DND-41 (cell line): ENCODE results near the gene AHSA1.

Experiments used
- ATAC-seq: fragments of 200-7000 bp; cut with Tn5 transposase; 3 replicates; pipeline ENCODE4 v1.9.1; 2021; ENCODE audit warnings: low read depth; ENCODE audit not compliant: insufficient read depth
- DNase-seq: peaks from one replicate; pipeline ENCODE4 v3.0.0-alpha.2; 2020
- H2AFZ ChIP-seq: 2 replicates; pipeline ENCODE4 v1.6.0; 2012; ENCODE audit warnings: low read depth, low read length
- H3K27ac ChIP-seq: 2 replicates; pipeline ENCODE4 v1.5.1; 2012; ENCODE audit warnings: low read length, inconsistent platforms
- H3K27me3 ChIP-seq: fragments of 200-600 bp; sonication (generic); 2 replicates; pipeline ENCODE4 v1.6.0; 2012; ENCODE audit warnings: low read length, mild to moderate bottlenecking, inconsistent platforms; ENCODE audit not compliant: insufficient read depth, poor library complexity
- H3K36me3 ChIP-seq: 2 replicates; pipeline ENCODE4 v1.5.1; 2012; ENCODE audit warnings: low read length, inconsistent platforms; ENCODE audit not compliant: insufficient read depth
- H3K4me1 ChIP-seq: 2 replicates; pipeline ENCODE4 v1.5.1; 2012; ENCODE audit warnings: mild to moderate bottlenecking, low read length; ENCODE audit not compliant: insufficient read depth
- H3K4me2 ChIP-seq: 2 replicates; pipeline ENCODE4 v1.6.0; 2012; ENCODE audit warnings: mild to moderate bottlenecking, moderate library complexity, low read length, inconsistent platforms; ENCODE audit not compliant: insufficient read depth
- H3K4me3 ChIP-seq, 2 experiments: fragments of 200-600 bp in 1 of 2; shearing (Covaris generic) in 1 of 2; 2 replicates each; pipeline ENCODE4 v1.5.1; 2012 to 2016; ENCODE audit warnings: inconsistent platforms in 2 of 2, low read length in 2 of 2, mild to moderate bottlenecking in 2 of 2, low read depth in 1 of 2, moderate library complexity in 1 of 2
- H3K79me2 ChIP-seq: 2 replicates; pipeline ENCODE4 v1.6.0; 2012; ENCODE audit warnings: low read length, inconsistent platforms; ENCODE audit not compliant: insufficient read depth
- H3K9ac ChIP-seq: 2 replicates; pipeline ENCODE4 v1.6.0; 2012; ENCODE audit warnings: low read depth, mild to moderate bottlenecking, inconsistent platforms, low read length, moderate library complexity
- H3K9me3 ChIP-seq: 2 replicates; pipeline ENCODE4 v1.5.1; 2012; ENCODE audit warnings: low read length, moderate library complexity, mild to moderate bottlenecking, inconsistent platforms; ENCODE audit not compliant: insufficient read depth, severe bottlenecking
- H4K20me1 ChIP-seq: 2 replicates; pipeline ENCODE4 v1.6.0; 2012; ENCODE audit warnings: low read length; ENCODE audit not compliant: insufficient read depth
- CTCF ChIP-seq: IDR thresholded peaks from 2 replicates; pipeline ENCODE4 v1.5.1; 2012; ENCODE audit warnings: borderline replicate concordance, low read length, moderate library complexity, mild to moderate bottlenecking; ENCODE audit not compliant: poor library complexity, severe bottlenecking; ENCODE audit errors: extremely low read depth
- EZH2 ChIP-seq: IDR thresholded peaks from 3 replicates; pipeline ENCODE4 v1.6.1; 2012; ENCODE audit warnings: borderline replicate concordance, low read depth, mild to moderate bottlenecking, moderate library complexity, low read length, inconsistent platforms; ENCODE audit not compliant: severe bottlenecking

AHSA1 gene

GRCh38 chr14:77498120-77498979, 40.5 kb downstream of the AHSA1 start, which contains the start of gene ISM2:
TSS of gene ISM2 (minus strand) at chr14:77498816. CDS start at chr14:77498793, 23 bp downstream.
- Histone ChIP-seq H3K4me3 (no peak within 1 kb of the TSS), H3K4me1 (no peaks in the 10 kb centered on the region), H3K9ac (no peak within 1 kb of the TSS), H3K36me3 (no peaks in the 10 kb centered on the region), H3K9me3 (no peaks in the 10 kb centered on the region), H3K79me2 (no peaks in the 10 kb centered on the region), H3K27me3 (no peaks in the 10 kb centered on the region), H4K20me1 (no peaks in the 10 kb centered on the region), H3K4me2 (no peak within 1 kb of the TSS), H2AFZ (no peak within 1 kb of the TSS), H3K27ac (no peak within 1 kb of the TSS)
- TF ChIP-seq EZH2 (no peak), CTCF (no peak)
- ATAC-seq (no peak), DNase-seq (no peak)

DNA sequence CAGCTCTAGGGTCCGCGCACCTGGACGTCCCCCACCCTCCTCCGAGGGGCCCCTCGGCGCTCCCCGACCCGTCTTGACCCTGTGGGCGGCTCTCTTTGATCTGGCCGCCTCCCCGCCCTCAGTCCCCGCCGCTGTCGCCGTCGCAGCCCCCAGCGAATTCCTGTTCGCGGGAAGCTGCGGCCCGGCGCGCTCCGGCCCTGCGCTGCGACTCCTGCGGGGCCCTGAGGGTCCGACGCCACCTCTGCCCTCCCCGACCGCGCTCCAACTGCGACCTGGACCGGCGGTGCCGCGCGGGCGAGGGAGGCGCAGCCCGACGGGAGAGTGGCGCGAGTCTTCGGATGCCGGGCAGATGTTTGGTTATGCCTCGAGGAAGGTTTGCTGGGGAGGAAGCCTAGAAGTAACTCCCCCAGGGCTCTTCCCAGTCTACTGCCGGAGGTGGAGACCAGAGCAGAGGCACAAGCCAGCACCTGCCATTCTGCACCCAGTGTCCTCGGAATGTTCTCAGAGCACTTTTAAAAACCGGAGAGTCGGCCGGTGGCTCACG, 41.2 kb downstream of the AHSA1 start:
- TF ChIP-seq CTCF (no peak), EZH2 (no peak)
- Histone ChIP-seq H2AFZ (no peak overlapping the region), H3K4me2 (no peak overlapping the region), H3K27ac (no peak overlapping the region), H3K4me3 (no peak overlapping the region), H3K4me1 (no peaks in the 10 kb centered on the region), H4K20me1 (no peaks in the 10 kb centered on the region), H3K27me3 (no peaks in the 10 kb centered on the region), H3K9ac (no peak overlapping the region), H3K9me3 (no peaks in the 10 kb centered on the region), H3K79me2 (no peaks in the 10 kb centered on the region), H3K36me3 (no peaks in the 10 kb centered on the region)
- no peak for DNase-seq
- ATAC-seq, result no peak

DNA sequence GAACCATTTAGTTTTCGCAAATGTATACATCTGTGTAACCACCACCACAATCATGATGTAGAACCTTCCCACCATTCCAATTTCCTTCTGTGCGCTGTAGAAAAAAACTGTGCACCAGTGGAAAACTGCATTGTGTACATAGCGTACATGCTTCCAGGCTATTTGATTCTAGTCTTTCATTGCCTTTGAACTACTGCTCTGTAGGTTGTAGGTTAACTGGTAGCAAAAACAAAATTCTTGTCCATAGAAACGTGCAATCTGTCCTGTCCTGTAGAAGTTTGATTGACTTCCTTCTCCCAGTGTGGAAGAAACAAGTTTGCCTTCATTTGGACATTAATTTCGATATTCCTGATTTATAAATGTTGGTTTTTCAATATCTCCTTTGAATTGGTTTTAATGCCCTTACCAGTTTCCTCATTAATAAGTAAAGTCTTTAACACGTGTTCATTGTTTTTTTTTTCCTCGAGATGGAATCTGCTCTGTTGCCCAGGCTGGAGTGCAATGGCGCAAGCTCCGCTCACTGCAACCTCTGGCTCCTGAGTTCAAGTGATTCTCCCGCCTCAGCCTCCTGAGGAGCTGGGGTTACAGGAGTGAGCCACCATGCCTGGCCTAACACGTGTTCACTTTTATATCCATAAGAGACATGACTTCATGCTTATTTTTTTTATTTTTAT, 44.4 kb downstream of the AHSA1 start:
- Histone ChIP-seq H4K20me1 (no peaks in the 10 kb centered on the region), H3K4me2 (no peak overlapping the region), H3K27me3 (no peaks in the 10 kb centered on the region), H3K27ac (no peak overlapping the region), H2AFZ (no peak overlapping the region), H3K9me3 (no peaks in the 10 kb centered on the region), H3K79me2 (no peaks in the 10 kb centered on the region), H3K4me1 (no peaks in the 10 kb centered on the region), H3K4me3 (no peak overlapping the region), H3K36me3 (no peaks in the 10 kb centered on the region), H3K9ac (no peak overlapping the region)
- TF ChIP-seq EZH2, result no peak
- no peak for TF ChIP-seq CTCF
- DNase-seq, result no peak
- ATAC-seq, result no peak
